ENCODE measurements around the gene CEP89.
"Not testable (repeated sequence)": the region's sequence is repeated elsewhere in the genome, so short reads cannot be mapped to it uniquely, and the experiment has no call there.

The CEP89 gene

DNA sequence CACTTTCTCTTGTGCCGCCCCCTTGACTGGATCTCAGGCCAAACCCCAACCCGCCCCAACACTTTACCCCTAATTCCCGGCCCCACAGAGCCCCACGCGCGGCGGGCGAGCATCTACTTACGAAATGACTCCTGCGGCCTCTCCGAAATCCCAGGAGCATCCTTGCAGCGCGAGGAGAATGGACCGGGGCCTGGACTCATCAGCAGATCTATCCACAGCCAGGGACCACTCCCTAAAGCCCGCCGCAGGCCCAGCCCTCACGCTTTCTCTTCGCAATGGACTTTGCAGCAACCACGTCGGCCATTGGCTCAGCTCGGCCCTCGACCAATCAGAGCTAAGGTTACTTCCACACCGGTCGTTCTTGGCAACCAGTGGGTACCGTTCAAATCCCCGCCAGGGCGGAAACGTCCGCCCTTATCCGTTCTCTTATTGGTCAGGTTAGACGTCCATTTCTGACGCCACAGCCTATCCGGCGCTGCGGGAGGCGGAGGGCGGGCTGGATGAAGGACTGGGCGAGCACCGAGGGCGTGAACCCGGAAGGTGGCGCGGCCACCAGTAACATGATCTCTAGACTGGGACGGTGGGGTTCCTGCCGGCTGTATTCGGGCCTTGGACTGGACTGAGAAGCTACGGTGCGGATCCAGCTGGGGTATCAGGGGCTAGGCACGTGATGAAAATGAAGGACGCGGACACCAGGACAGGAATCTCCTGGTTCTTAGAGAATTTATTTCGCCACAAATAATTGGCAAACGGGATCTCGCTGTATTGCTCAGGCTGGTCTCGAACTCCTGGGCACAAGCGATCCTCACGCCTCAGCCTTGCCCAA lies at the start of gene CEP89, which contains the start of gene FAAP24:
CEP89 (minus strand) TSS at position 244 of the 826 bp plus-strand sequence; CDS start at position 160, 84 bp downstream.
FAAP24 (plus strand) TSS at position 528 of the 826 bp plus-strand sequence. CDS start 955 bp downstream, outside the sequence.
- Mint-ChIP-seq H3K4me3 (peak within 1 kb of the TSS; percentile 98), H3K27me3 (no peaks in the 10 kb centered on the region), H3K36me3 (peaks cover 7% of the 10 kb centered on the region)

GRCh38 chr19:33010891-33011290 lies 39.1 kb upstream of the CEP89 start:
- not testable (repeated sequence) for H3K4me3 Mint-ChIP-seq; H3K27ac Mint-ChIP-seq; ATAC-seq (ENCODE audit: low read depth); DNase-seq (ENCODE audit: low spot score in 2 of 2); H3K27me3 Mint-ChIP-seq; H3K9me3 Mint-ChIP-seq; H3K4me1 Mint-ChIP-seq
- peaks cover 13% of the 10 kb centered on the region for H3K36me3 Mint-ChIP-seq

More for the DNA sequence above, at the start of gene CEP89, which contains the start of gene FAAP24:
- peak; percentile 98 to 99 for DNase-seq (ENCODE audit: low spot score in 2 of 2)
- ATAC-seq (ENCODE audit: low read depth), result peak; percentile 96
- Mint-ChIP-seq H3K9me3 (no peaks in the 10 kb centered on the region), H3K27ac (peak within 1 kb of the TSS; percentile 94), H3K4me1 (peaks cover 14% of the 10 kb centered on the region)

- DNase-seq (ENCODE audit: low spot score in 2 of 2) (no peak), ATAC-seq (ENCODE audit: low read depth) (no peak)
- Mint-ChIP-seq H3K27ac (no peak overlapping the region), H3K27me3 (no peaks in the 10 kb centered on the region), H3K9me3 (no peaks in the 10 kb centered on the region), H3K4me3 (no peak overlapping the region), H3K4me1 (no peaks in the 10 kb centered on the region), H3K36me3 (peaks cover 15% of the 10 kb centered on the region)
Observed at GRCh38 chr19:33008738-33009137, 37.0 kb upstream of the CEP89 start.

- peaks cover 12% of the 10 kb centered on the region for H3K36me3 Mint-ChIP-seq
Observed at GRCh38 chr19:33005440-33005839, 33.7 kb upstream of the CEP89 start.

GRCh38 chr19:33003424-33004024 lies 31.8 kb upstream of the CEP89 start:
- not testable (repeated sequence) for H3K4me3 Mint-ChIP-seq; ATAC-seq (ENCODE audit: low read depth); H3K9me3 Mint-ChIP-seq; H3K27me3 Mint-ChIP-seq; H3K27ac Mint-ChIP-seq; DNase-seq (ENCODE audit: low spot score in 2 of 2); H3K4me1 Mint-ChIP-seq
- peaks cover 10% of the 10 kb centered on the region for H3K36me3 Mint-ChIP-seq

More at GRCh38 chr19:33005440-33005839, 33.7 kb upstream of the CEP89 start:
- H3K9me3 Mint-ChIP-seq, result no peaks in the 10 kb centered on the region
- H3K4me1 Mint-ChIP-seq, result peaks cover 4% of the 10 kb centered on the region
- no peaks in the 10 kb centered on the region for H3K27me3 Mint-ChIP-seq
- H3K4me3 Mint-ChIP-seq, result no peak overlapping the region
- DNase-seq (ENCODE audit: low spot score in 2 of 2) (no peak), ATAC-seq (ENCODE audit: low read depth) (no peak)
- no peak overlapping the region for H3K27ac Mint-ChIP-seq

GRCh38 chr19:33002126-33002865 lies 30.5 kb upstream of the CEP89 start:
- H3K9me3 Mint-ChIP-seq; H3K4me3 Mint-ChIP-seq; H3K27me3 Mint-ChIP-seq; H3K4me1 Mint-ChIP-seq; H3K27ac Mint-ChIP-seq; DNase-seq (ENCODE audit: low spot score in 2 of 2); ATAC-seq (ENCODE audit: low read depth): not testable (repeated sequence)
- peaks cover 14% of the 10 kb centered on the region for H3K36me3 Mint-ChIP-seq

- Mint-ChIP-seq H3K9me3 (no peaks in the 10 kb centered on the region), H3K27ac (peak overlapping the region; percentile 29), H3K4me1 (peaks cover 8% of the 10 kb centered on the region), H3K27me3 (peaks cover 2% of the 10 kb centered on the region), H3K36me3 (peaks cover 17% of the 10 kb centered on the region), H3K4me3 (no peak overlapping the region)
- no peak for ATAC-seq (ENCODE audit: low read depth)
- DNase-seq (ENCODE audit: low spot score in 2 of 2), result no peak
Observed at GRCh38 chr19:33000910-33001309, 29.2 kb upstream of the CEP89 start.

DNA sequence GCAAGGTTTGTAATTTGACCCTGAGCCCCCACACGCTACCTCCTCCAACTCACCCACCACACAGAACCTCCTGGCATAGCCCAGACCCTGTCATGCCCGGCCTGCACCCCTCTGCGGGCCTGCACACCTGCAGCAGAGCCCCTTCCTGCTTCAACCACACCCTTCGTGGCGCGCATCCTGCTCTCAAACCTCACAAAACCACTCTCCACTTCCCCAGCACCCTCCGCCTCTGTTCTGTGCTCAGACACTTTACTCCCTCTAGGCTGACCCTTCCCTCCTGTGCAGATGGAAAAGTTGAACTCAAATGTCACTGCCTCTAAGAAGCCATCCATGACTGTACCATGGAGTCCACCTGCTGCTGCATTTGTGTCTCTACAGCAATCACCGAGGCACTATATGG lies 28.8 kb upstream of the CEP89 start:
- Mint-ChIP-seq H3K27me3 (peaks cover 2% of the 10 kb centered on the region), H3K4me1 (peaks cover 8% of the 10 kb centered on the region), H3K27ac (peak overlapping the region; percentile 29), H3K9me3 (no peaks in the 10 kb centered on the region), H3K36me3 (peaks cover 16% of the 10 kb centered on the region), H3K4me3 (no peak overlapping the region)
- DNase-seq (ENCODE audit: low spot score in 2 of 2) (no peak), ATAC-seq (ENCODE audit: low read depth) (no peak)

DNA sequence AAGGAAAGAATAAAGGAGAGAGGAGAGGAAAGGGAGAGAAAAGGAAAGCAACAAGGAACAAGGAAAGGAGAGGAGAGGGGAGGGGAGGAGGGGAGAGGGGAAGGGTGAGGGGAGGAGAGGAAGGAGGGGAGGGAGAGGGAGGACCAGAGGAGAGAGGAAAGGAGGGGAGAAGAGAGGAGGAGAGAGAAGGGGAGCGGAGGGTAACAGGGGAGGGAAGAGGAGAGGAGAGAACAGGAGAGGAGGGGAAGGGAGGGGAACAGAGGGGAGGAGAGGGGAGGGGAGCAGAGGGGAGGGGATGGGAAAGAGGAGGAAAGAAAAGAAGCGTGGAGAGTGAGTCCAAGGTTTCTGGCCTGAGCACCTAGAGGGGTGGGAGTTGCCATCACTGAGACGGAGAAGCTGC lies 27.0 kb upstream of the CEP89 start:
- no peaks in the 10 kb centered on the region for H3K9me3 Mint-ChIP-seq
- H3K36me3 Mint-ChIP-seq, result peaks cover 15% of the 10 kb centered on the region
- ATAC-seq (ENCODE audit: low read depth), result no peak
- H3K27me3 Mint-ChIP-seq, result peaks cover 2% of the 10 kb centered on the region
- DNase-seq (ENCODE audit: low spot score in 2 of 2), result no peak
- peaks cover 8% of the 10 kb centered on the region for H3K4me1 Mint-ChIP-seq
- H3K27ac Mint-ChIP-seq, result peak overlapping the region; percentile 32
- no peak overlapping the region for H3K4me3 Mint-ChIP-seq

DNA sequence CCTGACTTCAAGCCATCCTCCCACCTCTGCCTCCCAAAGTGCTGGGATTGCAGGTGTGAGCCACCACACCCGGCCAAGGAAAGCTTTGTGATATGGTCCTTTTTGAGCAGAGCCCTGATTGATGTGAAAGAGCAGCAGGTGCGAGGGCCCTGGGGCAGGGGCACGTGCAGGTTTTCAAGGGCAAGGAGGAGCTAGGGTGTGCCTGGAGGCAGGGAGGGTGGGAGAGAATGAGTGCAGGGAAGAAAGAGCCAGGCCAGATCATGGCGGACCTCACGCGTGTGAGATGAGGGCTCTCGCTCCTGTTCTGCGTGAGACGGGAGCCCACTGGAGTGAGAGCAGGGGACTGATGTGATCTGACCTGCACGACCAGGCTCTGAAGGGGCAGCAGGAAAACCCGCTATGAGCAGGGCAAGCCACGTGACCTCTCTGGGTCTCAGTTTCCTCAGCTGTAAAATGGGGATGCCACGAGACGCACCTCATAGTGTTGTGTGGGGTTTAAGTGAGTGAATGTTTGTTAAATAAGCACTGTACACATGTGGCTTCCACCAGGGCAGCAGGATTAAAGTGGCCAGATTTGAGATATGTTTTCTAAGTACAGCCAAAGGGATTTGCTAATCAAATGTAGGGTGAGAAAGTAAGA lies 26.1 kb upstream of the CEP89 start:
- no peak for DNase-seq (ENCODE audit: low spot score in 2 of 2)
- Mint-ChIP-seq H3K4me3 (no peak overlapping the region), H3K27me3 (peaks cover 2% of the 10 kb centered on the region), H3K9me3 (no peaks in the 10 kb centered on the region), H3K27ac (peak overlapping the region; percentile 32), H3K36me3 (peaks cover 12% of the 10 kb centered on the region), H3K4me1 (peaks cover 8% of the 10 kb centered on the region)
- no peak for ATAC-seq (ENCODE audit: low read depth)

DNA sequence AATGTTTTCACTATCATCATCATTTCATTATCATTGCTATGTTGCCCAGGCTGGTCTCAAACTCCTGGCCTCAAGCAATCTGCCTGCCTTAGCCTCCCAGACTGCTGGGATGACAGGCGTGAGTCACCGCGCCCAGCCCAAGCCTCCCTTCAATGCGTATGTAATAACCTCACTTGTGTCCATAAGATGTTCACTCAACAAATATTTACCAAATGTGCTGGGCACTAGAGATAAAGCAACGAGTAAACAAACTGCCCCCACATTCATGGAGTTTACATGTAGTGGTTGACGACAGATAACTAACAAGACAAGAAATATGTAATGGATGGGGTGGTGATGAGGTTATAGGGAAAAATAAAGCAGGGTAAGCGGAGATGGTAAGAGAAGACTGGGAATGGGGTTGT lies 25.3 kb upstream of the CEP89 start:
- H3K4me3 Mint-ChIP-seq; H3K27ac Mint-ChIP-seq; H3K4me1 Mint-ChIP-seq; H3K9me3 Mint-ChIP-seq; H3K27me3 Mint-ChIP-seq; ATAC-seq (ENCODE audit: low read depth); DNase-seq (ENCODE audit: low spot score in 2 of 2): not testable (repeated sequence)
- peaks cover 11% of the 10 kb centered on the region for H3K36me3 Mint-ChIP-seq

DNA sequence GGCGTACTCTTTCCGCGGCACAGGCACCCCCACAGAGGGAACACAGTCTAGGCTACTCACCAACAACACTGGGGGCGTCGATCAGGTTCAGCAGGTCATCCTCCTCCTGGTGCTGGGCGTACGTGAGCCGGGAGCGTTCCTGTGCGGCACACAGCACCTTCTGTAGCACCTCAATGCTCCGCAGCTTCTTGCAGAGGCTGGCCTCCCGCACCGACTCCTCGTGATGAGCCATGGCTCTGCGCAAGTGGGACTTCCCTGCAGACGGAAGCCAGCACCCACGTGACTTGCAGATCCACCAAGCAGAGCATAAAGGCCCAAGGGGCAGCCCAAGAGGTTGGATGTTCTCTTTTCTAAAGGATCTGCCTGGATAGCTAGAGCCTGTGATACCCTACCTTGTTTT lies 24.2 kb upstream of the CEP89 start:
- not testable (repeated sequence) for ATAC-seq (ENCODE audit: low read depth); H3K4me3 Mint-ChIP-seq; H3K27ac Mint-ChIP-seq; H3K4me1 Mint-ChIP-seq; H3K27me3 Mint-ChIP-seq; H3K9me3 Mint-ChIP-seq; DNase-seq (ENCODE audit: low spot score in 2 of 2)
- H3K36me3 Mint-ChIP-seq, result peaks cover 11% of the 10 kb centered on the region

GRCh38 chr19:32988724-32989123 lies 17.0 kb upstream of the CEP89 start:
- Mint-ChIP-seq H3K27ac (no peak overlapping the region), H3K36me3 (peaks cover 9% of the 10 kb centered on the region), H3K9me3 (no peaks in the 10 kb centered on the region), H3K4me1 (no peaks in the 10 kb centered on the region), H3K4me3 (no peak overlapping the region), H3K27me3 (no peaks in the 10 kb centered on the region)
- ATAC-seq (ENCODE audit: low read depth), result no peak
- no peak for DNase-seq (ENCODE audit: low spot score in 2 of 2)

Data from memory B cell (primary cell).